GM18873 (cell line): ENCODE results near the gene TPSD1.
"Not testable (repeated sequence)": the region's sequence is repeated elsewhere in the genome, so short reads cannot be mapped to it uniquely, and the experiment has no call there.

Source experiments
- ATAC-seq: cut with Tn5 transposase; IDR thresholded peaks from one replicate; pipeline ENCODE4 v1.9.1; 2021; ENCODE audit warnings: mild to moderate bottlenecking, moderate library complexity, moderate number of reproducible peaks; ENCODE audit not compliant: unreplicated experiment, low FRiP score

Gene TPSD1

GRCh38 chr16:1293921-1294656, 38.2 kb downstream of the TPSD1 start:
- no peak for ATAC-seq

- ATAC-seq = no peak
These were observed 39.6 kb downstream of the TPSD1 start for GRCh38 chr16:1295465-1295864.

GRCh38 chr16:1296688-1297017, 40.8 kb downstream of the TPSD1 start:
- not testable (repeated sequence) for ATAC-seq

- ATAC-seq = no peak
These were observed 41.3 kb downstream of the TPSD1 start for GRCh38 chr16:1297018-1297696.

- no peak for ATAC-seq
These were observed 42.5 kb downstream of the TPSD1 start for GRCh38 chr16:1298406-1298805.

- no peak for ATAC-seq
These were observed 43.4 kb downstream of the TPSD1 start for GRCh38 chr16:1299012-1299867.

- ATAC-seq = no peak
These were observed 44.0 kb downstream of the TPSD1 start for GRCh38 chr16:1299868-1300203.

GRCh38 chr16:1300664-1301476, 45.0 kb downstream of the TPSD1 start:
- no peak for ATAC-seq

GRCh38 chr16:1301562-1301961, 45.7 kb downstream of the TPSD1 start:
- ATAC-seq = no peak

GRCh38 chr16:1305823-1306222, 50.0 kb downstream of the TPSD1 start:
- ATAC-seq = no peak

GRCh38 chr16:1306334-1306733, 50.5 kb downstream of the TPSD1 start:
- ATAC-seq = no peak

- no peak for ATAC-seq
These were observed 52.4 kb downstream of the TPSD1 start for GRCh38 chr16:1308036-1308976.
